Vagina (tissue), 2 donors: ENCODE measurements around the gene CREB3L1.

Experiments used
- POLR2A ChIP-seq, 2 donors: fragments of 450-650 bp; IDR thresholded peaks; one replicate each; pipeline ENCODE4 v1.6.1; 2017; ENCODE audit warnings: antibody characterized with exemption in 2 of 2, mild to moderate bottlenecking in 2 of 2, moderate library complexity in 2 of 2
- TF ChIP-seq, protein P1 (sequence below), 3 experiments: fragments of 450-650 bp in 2 of 3; fragments of 200-600 bp in 1 of 3; sonication (generic) in 1 of 3; IDR thresholded peaks; one replicate each; pipeline ENCODE4 v1.5.1; 2017 to 2019; ENCODE audit warnings: antibody characterized with exemption in 3 of 3, mild to moderate bottlenecking in 2 of 3, moderate library complexity in 2 of 3

DNA sequence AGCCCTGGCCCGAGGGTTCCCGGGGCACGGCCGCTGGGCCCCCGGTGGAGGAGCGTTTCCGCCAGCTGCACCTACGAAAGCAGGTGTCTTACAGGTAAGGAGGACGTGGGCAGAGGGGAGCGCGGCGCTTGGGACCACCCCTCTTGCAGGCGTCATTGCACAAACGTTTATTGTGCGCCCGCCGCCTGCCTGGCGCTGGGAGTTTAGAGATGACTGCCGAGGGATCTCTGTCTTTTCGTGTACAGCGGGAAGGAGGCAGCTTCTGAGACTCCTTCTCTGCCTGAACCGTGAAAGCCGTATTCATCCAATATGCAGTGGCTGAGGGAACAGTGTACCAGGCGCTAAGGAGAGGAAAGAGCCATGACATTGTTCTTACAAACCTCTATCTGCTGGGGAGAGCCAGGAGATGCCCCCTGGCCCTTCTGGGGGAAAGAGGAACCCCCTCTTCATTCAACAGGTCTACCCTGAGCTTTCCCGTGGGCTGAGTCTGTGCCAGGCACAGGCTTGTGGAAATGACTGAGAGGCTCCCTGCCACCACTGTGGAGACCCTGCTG is 56.0 kb downstream of the CREB3L1 start:
- TF ChIP-seq, protein P1, sequence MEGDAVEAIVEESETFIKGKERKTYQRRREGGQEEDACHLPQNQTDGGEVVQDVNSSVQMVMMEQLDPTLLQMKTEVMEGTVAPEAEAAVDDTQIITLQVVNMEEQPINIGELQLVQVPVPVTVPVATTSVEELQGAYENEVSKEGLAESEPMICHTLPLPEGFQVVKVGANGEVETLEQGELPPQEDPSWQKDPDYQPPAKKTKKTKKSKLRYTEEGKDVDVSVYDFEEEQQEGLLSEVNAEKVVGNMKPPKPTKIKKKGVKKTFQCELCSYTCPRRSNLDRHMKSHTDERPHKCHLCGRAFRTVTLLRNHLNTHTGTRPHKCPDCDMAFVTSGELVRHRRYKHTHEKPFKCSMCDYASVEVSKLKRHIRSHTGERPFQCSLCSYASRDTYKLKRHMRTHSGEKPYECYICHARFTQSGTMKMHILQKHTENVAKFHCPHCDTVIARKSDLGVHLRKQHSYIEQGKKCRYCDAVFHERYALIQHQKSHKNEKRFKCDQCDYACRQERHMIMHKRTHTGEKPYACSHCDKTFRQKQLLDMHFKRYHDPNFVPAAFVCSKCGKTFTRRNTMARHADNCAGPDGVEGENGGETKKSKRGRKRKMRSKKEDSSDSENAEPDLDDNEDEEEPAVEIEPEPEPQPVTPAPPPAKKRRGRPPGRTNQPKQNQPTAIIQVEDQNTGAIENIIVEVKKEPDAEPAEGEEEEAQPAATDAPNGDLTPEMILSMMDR (IDR thresholded peaks at IDR 0.05), result no peak
- TF ChIP-seq POLR2A (IDR thresholded peaks at IDR 0.05), result no peak
